ENCODE data around the gene PKNOX2.

PKNOX2 gene

GRCh38 chr11:125223901-125224361 is 59.4 kb downstream of the PKNOX2 start:
- no peak for DNase-seq (ENCODE audit: low read depth)
- no peak for TF ChIP-seq CTCF (IDR thresholded peaks at IDR 0.05; ENCODE audit: control insufficient read depth, insufficient read depth, low read depth, low read length, missing control alignments)
- H3K4me3 ChIP-seq (ENCODE audit: control insufficient read depth, low read depth, low read length), result no peak overlapping the region

DNA sequence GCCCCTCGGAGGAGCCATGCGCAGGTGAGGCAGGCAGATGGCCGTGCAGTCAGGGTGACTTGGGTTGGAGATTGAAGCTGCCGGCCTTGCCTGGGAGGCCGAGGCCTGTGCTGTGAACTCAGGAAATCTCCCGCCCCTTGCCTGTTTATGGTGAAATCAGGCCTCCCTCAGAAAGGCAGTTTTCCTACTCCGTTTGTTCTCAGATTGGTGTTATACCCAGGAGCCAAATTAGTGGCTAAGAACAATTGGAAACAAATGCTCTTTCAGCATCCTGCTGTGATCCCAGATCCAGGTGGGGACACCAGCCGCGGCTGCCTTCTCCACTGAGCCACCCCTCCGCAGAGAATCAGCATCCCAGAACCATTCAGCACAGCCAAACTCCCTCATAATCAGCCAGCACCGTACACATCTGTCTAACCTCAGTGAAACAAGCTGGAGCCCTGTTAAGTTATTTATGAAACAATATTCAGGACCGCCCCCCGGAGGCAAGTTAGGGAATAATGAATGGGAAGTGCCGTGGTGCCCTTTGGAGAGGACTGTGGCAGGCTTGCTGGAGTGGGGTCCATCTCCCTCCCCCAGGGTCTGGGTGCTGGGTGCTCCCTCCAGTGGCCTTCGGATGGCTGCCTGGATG is 60.0 kb downstream of the PKNOX2 start:
- no peak for DNase-seq (ENCODE audit: low read depth)
- TF ChIP-seq CTCF (IDR thresholded peaks at IDR 0.05; ENCODE audit: control insufficient read depth, insufficient read depth, low read depth, low read length, missing control alignments), result peak; percentile 26
- H3K4me3 ChIP-seq (ENCODE audit: control insufficient read depth, low read depth, low read length), result no peak overlapping the region

DNA sequence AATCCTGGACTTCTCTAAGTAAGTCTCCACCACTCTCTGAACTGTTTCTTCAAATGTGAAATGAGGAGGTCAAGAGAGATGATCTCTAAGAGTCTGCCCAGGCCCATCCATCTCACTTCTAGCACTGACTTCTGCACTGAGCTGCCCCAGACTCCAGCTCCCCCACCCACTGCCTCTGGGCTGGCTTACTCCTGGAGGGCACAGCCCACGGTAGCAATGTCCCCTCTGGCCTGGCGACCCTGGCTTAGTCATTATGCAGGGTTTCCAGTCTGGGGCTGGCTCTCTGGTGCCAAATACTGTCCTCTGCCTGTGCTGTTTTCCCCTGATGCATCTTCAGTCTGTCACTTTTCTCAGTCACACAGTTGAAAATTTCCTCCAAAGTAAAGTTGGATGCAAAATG is 60.9 kb downstream of the PKNOX2 start:
- TF ChIP-seq CTCF (IDR thresholded peaks at IDR 0.05; ENCODE audit: control insufficient read depth, insufficient read depth, low read depth, low read length, missing control alignments), result no peak
- DNase-seq (ENCODE audit: low read depth), result no peak
- no peak overlapping the region for H3K4me3 ChIP-seq (ENCODE audit: control insufficient read depth, low read depth, low read length)

DNA sequence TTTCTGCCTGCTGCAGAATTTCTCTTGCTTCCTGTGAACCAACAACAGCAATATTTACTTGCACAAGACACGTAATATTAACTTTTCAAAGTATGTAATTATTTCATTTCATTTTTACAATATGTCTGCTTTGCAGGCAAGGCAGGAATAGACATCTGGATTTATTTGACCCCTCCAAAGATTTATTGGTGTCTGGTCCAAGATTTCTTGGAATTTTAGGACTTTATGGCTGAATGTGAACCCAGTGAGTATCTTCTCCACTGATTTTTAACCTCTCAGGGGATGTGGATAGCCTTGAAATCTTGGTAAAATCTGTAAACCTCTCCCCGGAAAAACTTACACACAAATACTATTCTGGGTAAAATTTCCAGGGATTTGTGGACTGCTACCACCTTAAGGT is 61.5 kb downstream of the PKNOX2 start:
- DNase-seq (ENCODE audit: low read depth), result no peak
- TF ChIP-seq CTCF (IDR thresholded peaks at IDR 0.05; ENCODE audit: control insufficient read depth, insufficient read depth, low read depth, low read length, missing control alignments), result no peak
- no peak overlapping the region for H3K4me3 ChIP-seq (ENCODE audit: control insufficient read depth, low read depth, low read length)

DNA sequence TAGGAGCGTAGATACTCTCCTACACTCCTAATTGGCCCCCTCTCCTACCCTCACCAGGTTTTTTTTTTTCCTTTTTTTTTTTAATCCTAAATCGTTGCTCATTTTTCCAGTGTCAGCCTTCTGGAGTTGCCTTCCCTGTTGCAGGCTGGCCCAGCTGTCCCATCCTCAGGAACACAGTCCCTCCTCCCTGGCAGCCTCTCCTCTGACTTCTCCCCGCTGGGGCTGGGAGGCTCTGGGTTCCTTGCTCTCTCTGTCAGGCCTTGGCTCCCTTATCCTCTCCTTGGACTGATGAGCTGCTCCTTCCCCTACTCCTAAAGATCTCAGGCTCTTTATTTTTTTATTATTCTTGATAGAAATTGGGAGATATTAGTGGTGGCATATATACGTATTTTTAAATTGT is 62.2 kb downstream of the PKNOX2 start:
- no peak for TF ChIP-seq CTCF (IDR thresholded peaks at IDR 0.05; ENCODE audit: control insufficient read depth, insufficient read depth, low read depth, low read length, missing control alignments)
- DNase-seq (ENCODE audit: low read depth), result no peak
- no peak overlapping the region for H3K4me3 ChIP-seq (ENCODE audit: control insufficient read depth, low read depth, low read length)

DNA sequence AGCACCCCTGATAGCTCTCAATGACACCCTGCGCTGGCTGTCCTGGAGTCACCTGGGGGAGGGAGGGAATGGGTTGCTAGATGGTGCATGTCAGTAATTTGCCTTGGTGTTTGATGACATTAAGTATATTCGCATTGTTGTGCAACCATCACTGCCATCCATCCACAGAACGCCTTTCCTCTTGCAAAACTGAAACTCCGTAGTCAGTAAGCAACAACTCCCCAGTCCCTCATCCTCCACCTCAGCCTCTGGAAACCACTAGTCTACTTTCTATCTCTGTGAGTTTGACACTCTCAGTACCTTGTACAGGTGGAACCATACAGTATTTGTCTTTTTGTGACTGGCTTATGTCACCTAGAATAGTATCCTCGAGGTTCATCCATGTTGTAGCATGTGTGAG is 62.6 kb downstream of the PKNOX2 start:
- H3K4me3 ChIP-seq (ENCODE audit: control insufficient read depth, low read depth, low read length), result no peak overlapping the region
- no peak for TF ChIP-seq CTCF (IDR thresholded peaks at IDR 0.05; ENCODE audit: control insufficient read depth, insufficient read depth, low read depth, low read length, missing control alignments)
- no peak for DNase-seq (ENCODE audit: low read depth)
